NCI-H510A (cell line): ENCODE measurements around the gene ATP23.
A peak's percentile ranks its signal among the peaks of the same experiment; 100 is the strongest.

ENCODE experiments used
- DNase-seq: peaks from one replicate; lab custom pipeline; 2025; lab: John Stamatoyannopoulos, UW

Gene ATP23

DNA sequence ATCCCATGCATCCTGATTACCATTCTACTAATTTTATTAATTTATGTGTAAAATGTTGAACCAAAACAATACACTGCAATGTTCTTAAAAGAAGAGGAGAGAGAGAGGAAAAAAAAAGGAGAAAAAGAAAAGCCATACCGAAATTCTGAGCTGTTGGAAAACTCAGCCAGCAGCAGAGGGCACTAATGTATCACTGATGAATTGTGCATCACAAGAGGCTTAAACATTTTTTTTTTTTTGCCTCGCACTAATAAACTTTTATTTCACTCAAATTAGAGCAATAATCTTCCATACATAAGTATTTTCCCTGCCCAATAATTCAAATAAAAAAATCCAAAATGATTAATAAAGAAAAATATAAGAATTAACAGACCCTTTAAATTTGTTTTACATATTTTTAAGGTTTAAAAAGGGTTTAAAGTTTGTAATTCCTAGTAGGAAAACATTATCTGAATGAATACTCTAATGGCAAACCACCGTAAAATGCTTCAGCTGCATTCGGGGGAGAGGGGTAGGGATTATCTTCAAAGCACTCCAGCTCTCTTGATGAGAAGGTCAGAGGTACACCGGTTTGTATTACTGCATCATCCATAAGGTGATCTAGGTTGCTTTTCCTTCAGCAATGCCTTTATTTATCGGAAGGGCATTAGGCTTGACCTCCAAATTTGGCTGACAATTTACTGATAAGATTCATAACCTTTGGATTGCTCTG lies 41.9 kb downstream of the ATP23 start:
- DNase-seq: peak; percentile 24

GRCh38 chr12:57983858-57984505 lies 42.6 kb downstream of the ATP23 start:
- DNase-seq: no peak

DNA sequence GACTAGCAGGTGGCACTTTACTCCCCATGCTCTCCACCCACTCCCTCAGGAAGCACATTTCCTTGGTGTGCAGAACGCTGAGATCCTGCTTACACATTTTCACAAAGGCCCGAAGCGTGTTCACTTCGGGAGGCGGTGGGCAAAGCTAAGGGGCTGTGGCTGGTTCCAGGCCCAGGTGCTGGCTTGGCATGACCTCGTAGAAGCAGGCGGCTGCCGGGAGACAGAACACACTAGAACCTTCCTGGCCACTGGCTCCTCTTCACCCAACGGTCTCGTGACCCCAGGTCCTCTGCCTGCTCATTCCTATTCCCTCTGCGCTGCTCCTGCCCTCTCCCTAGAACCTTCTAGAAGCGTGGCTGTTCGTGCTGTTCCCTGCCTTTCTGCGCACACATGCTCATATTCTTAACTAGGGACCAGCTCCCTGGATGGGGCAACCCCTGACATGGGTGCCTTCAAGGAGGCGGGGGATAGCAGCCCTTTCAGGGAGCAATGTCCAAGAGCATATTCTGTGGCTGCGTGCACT lies 43.3 kb downstream of the ATP23 start:
- no peak for DNase-seq

GRCh38 chr12:57985685-57986084 lies 44.3 kb downstream of the ATP23 start:
- DNase-seq: no peak

- DNase-seq: no peak
Measured at GRCh38 chr12:57989838-57990237, 48.5 kb downstream of the ATP23 start.

DNA sequence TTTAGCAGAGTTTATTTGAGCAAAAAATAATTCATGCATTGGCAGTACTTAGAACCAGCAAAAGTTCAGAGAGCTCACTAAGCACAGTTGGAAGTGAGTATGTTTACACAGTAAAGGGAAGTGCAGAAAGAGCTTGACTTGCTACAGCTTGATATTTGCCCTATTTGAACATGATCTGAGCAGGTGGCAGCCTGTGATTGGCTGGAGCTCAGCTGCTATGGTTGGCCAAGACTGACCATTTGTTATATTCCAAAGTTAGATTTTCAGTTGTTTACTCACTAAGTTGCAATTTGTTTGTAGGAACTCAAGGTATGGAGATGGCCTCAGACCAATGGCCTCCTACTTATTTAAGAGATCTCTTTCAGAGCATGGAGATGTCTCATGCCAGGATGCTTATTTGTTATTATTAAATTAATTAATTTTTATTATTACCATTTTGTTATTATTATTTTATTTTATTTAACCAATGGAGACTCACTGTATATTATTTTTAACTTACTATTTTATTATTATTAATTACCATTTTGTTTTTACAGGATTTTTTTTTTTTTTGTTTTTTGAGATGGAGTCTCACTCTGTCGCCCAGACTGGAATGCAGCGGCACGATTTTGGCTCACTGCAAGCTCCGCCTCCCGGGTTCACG lies 49.0 kb downstream of the ATP23 start:
- DNase-seq: no peak

GRCh38 chr12:57992001-57992400 lies 50.6 kb downstream of the ATP23 start:
- no peak for DNase-seq

GRCh38 chr12:57993030-57993429 lies 51.7 kb downstream of the ATP23 start:
- no peak for DNase-seq

DNA sequence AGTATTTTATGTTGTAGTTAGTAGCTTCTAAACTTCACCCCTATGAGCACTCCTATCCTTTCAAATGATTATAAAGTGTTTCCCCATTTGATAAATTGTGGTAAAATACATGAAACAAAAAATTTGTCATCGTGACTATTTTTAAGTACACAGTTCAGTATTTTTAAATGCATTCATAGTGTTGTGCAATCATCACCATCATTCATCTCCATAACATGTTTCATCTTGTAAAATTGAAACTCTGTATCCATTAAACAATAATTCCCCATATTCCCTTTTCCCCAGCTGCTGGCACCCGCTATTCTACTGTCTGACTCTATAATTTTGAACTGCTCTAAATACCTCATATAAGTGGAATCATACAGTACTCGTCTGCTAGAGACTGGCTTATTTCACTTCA lies 52.5 kb downstream of the ATP23 start:
- DNase-seq: no peak

DNA sequence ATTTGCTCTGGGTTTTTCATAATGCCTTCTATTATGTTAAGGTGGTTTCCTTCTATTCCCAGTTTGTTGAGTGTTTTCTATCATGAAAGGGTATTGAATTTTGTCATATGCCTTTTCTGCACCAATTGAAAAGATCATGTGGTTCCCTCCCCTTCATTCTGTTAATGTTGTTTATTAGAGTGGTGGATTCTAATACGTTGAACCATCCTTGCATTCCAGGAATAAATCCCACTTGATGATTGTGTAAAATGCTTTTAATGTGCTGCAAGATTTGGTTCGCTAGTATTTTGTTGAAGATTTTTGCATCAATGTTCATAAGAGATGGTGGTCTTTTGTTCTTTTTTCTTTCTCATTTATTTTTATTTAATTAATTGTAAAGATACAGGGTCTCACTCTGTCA lies 55.2 kb downstream of the ATP23 start:
- no peak for DNase-seq

GRCh38 chr12:57998251-57998650 lies 56.9 kb downstream of the ATP23 start:
- no peak for DNase-seq

DNA sequence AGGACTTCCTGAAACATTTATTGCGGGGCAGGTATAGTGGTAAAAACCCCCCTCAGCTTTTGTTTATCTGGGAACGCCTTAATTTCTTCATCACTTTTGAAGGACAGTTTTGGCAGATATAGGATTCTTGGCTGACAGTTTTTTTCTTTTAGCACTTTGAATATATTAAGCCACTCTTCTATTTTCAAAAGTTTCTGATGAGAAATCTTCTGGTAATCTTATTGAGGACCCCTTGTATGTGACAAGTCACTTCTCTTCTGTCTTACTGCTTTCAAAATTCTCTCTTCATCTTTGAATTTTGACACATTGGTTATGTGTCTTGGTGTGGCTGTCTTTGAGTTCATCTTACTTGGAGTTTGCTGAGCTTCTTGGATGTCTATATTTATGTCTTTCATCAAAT lies 59.1 kb downstream of the ATP23 start:
- no peak for DNase-seq

DNA sequence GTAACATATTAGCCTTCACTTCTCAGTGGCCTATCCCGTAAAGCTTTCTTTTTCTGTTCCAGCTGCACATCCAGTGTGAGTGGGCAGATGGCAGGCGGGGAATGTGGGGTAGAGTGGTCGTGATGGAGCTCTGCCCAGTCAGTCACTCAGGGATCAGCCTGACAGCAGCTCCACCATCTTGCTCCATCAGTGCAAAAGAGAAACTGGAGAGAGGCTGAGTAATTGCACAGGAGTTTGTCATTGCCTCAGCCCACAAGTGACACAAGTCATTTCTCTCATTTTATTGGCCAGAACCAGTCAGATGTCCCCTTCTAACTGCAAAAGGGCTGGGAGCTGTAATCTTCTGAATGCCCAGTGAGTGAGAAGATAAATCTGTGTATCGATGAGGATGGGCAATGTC lies 66.5 kb downstream of the ATP23 start:
- DNase-seq: no peak

GRCh38 chr12:58008634-58009033 lies 67.3 kb downstream of the ATP23 start:
- DNase-seq: no peak
